GM18526 (cell line): ENCODE results near the gene AHRR.

Experiments
- POLR2A ChIP-seq: IDR thresholded peaks from 3 replicates; pipeline ENCODE4 v1.6.1; 2011; ENCODE audit not compliant: insufficient read length; ENCODE audit errors: extremely low read depth

AHRR gene

GRCh38 chr5:444226-444625 is 122.7 kb downstream of the AHRR start:
- no peak for TF ChIP-seq POLR2A

GRCh38 chr5:445591-445990 is 124.1 kb downstream of the AHRR start:
- no peak for TF ChIP-seq POLR2A

DNA sequence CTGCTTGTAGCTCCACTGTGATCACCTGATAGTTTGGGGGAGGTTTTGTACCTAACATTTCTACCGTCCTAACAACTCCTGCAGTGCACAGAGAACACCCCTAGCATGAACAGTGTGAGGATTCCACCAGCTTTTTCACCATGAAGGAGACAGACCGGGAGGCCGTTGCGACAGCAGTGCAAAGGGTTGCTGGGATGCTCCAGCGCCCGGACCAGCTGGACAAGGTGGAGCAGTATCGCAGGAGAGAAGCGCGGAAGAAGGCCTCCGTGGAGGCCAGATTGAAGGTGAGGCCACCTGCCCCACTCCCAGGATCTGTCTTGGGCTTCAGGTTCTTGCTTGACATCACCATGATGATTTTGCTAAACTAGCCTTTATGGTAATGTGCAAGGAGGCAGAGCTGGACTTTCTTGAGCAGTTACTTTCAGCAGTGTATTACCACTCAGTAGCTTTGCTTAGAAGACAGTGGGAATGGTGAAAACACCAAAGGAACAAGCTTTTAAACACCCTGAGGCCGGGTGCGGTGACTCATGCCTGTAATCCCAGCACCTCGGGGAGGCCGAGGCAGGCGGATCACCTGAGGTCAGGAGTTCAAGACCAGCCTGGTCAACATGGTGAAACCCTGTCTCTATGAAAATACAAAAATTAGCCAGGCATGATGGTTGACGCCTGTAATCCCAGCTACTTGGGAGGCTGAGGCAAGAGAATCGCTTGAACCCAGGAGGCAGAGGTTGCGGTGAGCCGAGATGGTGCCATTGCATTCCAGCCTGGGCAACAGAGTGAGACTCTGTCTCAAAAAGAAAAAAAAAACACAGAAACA is 124.8 kb downstream of the AHRR start:
- TF ChIP-seq POLR2A: no peak

GRCh38 chr5:446883-447263 is 125.4 kb downstream of the AHRR start:
- no peak for TF ChIP-seq POLR2A

GRCh38 chr5:447501-447900 is 126.0 kb downstream of the AHRR start:
- TF ChIP-seq POLR2A: no peak

DNA sequence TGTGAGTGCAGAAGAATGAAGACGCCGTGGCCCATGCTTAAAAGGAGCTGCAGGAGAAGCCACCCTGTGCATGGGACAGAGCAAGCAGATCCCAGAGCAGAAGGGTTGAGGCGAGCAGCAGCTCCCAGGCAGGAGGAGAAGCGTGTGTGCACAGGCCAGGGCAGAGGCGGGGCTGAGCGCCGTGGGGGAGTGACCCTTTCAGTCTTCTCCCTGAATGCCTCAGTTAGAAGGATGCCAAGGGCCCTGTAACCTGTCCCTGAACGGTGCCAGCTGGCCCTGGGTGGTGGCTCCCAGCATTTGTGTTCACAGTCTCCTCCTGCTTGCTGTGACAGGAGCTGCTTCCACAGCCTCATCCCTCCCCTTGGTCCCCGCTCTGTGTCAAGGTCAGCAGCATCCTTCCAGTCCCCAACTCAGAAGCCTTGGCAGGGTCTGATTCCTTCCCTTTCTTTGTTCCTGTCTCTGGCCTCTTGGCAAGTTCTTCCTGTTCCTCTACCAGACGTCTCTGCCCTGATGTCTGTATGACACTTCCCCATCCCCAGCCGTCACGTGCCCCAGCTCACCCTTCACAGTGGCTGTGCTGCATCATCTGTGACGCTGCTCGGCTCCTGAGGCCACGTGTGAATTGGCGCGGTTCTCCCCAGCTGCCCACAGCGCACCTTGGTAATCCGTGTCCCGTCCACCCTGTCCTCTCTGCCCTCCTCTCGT is 126.7 kb downstream of the AHRR start:
- TF ChIP-seq POLR2A: no peak

DNA sequence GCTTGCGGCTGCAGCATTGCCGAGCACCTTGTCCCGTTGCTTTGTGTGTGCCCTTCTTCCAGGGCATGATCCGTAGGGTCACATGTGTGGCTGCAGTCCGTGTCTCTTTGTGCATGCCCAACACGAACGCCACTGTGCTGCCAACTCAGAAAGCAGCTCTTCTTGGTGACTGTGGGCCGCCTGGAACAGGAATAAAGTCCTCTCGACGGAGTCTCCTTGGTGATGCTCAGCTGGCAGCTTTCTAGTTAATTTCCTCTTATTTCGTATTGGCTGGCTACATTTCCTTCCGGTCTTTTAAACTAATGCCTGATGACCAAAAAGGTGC is 127.2 kb downstream of the AHRR start:
- TF ChIP-seq POLR2A: no peak

- no peak for TF ChIP-seq POLR2A
These were observed 127.6 kb downstream of the AHRR start for GRCh38 chr5:449151-449550.

DNA sequence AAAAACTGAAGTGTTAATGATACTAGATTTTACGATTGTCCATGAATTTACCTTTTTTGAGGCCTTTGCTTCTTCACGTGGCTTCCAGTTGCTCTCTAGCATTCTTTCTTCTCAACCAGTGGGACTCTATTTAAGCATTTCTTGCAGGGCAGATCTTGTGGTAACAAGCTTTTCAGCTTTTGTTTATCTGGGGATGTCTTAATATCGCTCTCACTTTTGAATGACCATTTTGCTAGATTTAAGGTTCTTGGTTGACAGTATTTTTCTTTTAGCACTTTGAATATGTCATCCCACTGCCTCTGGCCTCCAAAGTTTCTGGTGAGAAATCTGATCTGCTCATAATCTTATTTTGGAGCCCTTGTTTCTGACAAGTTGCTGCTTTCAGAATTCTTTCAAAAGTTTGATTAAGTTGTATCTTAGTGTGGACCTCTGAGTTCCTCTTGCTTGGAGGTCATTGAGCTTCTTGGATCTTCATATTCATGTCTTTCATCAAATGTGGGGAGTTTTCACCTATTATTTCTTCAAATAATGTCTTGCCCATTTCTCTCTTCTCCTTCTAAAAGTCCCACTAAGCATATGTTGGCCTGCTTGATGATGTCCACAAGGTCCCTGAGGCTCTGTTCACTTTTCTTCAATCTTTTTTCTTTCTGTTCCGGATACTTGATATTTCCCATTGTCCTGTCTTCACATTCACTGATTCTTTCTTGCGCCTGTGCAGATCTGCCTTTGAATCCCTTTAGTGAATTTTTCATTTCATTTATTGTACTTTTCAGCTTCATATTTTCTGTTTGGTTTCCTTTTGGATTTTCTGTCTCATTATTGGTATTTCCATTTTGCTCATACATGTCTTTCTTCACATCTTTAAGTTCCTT is 130.3 kb downstream of the AHRR start:
- TF ChIP-seq POLR2A: no peak

DNA sequence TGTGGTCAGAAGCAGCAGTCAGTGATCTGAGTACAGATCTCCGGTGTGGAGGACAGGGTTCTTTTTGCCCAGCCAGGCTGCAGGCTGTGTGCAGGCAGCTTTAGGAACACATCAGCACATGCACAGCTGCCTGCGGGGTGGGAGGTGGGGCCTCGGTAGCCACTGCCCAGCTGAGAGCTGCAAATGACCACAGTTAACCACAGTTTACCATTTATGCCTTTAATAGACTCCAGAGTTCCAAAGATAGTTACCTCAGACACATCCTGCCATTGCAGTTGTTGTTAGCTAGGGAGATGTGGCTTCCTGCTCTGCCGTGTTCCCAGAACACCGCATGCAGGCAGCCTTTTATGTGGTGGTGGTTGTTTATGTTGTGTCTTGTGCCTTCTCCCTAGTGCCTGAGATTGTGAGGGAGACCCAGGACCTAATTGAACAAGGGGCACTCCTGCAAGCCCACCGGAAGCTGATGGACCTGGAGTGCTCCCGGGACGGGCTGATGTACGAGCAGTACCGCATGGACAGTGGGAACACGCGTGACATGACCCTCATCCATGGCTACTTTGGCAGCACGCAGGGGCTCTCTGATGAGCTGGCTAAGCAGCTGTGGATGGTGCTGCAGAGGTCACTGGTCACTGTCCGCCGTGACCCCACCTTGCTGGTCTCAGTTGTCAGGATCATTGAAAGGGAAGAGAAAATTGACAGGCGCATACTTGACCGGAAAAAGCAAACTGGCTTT is 131.6 kb downstream of the AHRR start:
- TF ChIP-seq POLR2A: no peak

DNA sequence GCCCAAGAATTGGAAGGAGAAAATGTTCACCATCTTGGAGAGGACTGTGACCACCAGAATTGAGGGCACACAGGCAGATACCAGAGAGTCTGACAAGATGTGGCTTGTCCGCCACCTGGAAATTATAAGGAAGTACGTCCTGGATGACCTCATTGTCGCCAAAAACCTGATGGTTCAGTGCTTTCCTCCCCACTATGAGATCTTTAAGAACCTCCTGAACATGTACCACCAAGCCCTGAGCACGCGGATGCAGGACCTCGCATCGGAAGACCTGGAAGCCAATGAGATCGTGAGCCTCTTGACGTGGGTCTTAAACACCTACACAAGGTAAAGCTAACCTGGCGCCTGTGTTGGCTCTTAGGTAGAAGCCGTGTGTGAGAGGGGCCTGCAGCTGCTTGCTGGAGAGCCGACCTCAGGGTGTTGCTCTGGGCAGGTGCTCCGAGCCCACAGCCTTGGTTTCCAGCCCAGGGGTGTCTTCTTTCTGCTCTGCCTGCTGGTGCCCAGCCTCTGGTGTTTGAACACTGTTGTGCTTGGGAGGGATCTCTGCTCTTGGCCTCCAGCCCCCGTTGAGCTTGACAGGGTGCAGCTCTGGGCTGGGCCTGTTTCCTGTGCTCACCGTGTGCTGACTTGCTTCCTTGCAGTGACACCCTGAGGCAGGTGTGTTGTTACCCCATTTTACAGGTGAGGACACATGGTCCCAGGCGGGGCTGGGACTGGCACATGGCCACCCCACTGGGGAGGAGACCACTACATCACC is 132.4 kb downstream of the AHRR start:
- no peak for TF ChIP-seq POLR2A

- no peak for TF ChIP-seq POLR2A
These were observed 133.4 kb downstream of the AHRR start for GRCh38 chr5:454936-455335.

DNA sequence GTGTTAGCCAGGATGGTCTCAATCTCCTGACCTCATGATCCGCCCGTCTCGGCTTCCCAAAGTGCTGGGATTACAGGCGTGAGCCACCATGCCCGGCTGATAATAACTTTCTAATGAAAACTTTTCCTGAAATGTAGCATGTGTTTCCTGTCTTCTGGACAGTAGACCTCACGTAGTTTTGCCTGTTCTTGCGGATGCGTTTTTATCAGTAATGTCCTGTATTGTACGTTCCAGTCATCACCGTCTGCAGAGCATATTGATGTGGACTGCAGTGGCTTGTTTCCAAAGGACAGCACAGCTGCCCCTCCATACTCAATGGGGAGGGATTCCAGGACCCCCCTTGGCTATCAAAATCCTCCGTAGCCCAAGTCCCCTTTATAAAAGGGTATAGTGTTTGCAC is 134.3 kb downstream of the AHRR start:
- TF ChIP-seq POLR2A: no peak

- no peak for TF ChIP-seq POLR2A
These were observed 135.1 kb downstream of the AHRR start for GRCh38 chr5:456351-457194.
